UCSD-AML1 (cell line): ENCODE results near the gene CARMIL1.

Experiments
- DNase-seq: peaks from one replicate; lab custom pipeline; 2025; ENCODE audit not compliant: unreplicated experiment; lab: John Stamatoyannopoulos, UW

Gene CARMIL1

GRCh38 chr6:25465941-25466340 lies 186.8 kb downstream of the CARMIL1 start:
- no peak for DNase-seq

GRCh38 chr6:25468881-25469280 lies 189.7 kb downstream of the CARMIL1 start:
- no peak for DNase-seq

GRCh38 chr6:25469797-25470388 lies 190.7 kb downstream of the CARMIL1 start:
- DNase-seq, result no peak

GRCh38 chr6:25472306-25472705 lies 193.1 kb downstream of the CARMIL1 start:
- no peak for DNase-seq

GRCh38 chr6:25472906-25473305 lies 193.7 kb downstream of the CARMIL1 start:
- no peak for DNase-seq

- no peak for DNase-seq
Measured at GRCh38 chr6:25473447-25473846, 194.3 kb downstream of the CARMIL1 start.

- DNase-seq, result no peak
Measured at GRCh38 chr6:25476126-25476525, 197.0 kb downstream of the CARMIL1 start.

GRCh38 chr6:25477006-25477590 lies 197.9 kb downstream of the CARMIL1 start:
- no peak for DNase-seq

GRCh38 chr6:25478973-25479372 lies 199.8 kb downstream of the CARMIL1 start:
- no peak for DNase-seq

GRCh38 chr6:25481267-25481666 lies 202.1 kb downstream of the CARMIL1 start:
- DNase-seq, result no peak

GRCh38 chr6:25482996-25483395 lies 203.8 kb downstream of the CARMIL1 start:
- no peak for DNase-seq

- DNase-seq, result no peak
Measured at GRCh38 chr6:25483943-25484342, 204.8 kb downstream of the CARMIL1 start.

GRCh38 chr6:25484900-25485299 lies 205.7 kb downstream of the CARMIL1 start:
- DNase-seq, result no peak

- no peak for DNase-seq
Measured at GRCh38 chr6:25485821-25486534, 206.8 kb downstream of the CARMIL1 start.

GRCh38 chr6:25486550-25486949 lies 207.4 kb downstream of the CARMIL1 start:
- no peak for DNase-seq

- DNase-seq, result no peak
Measured at GRCh38 chr6:25487012-25487411, 207.8 kb downstream of the CARMIL1 start.

- DNase-seq, result no peak
Measured at GRCh38 chr6:25488156-25488555, 209.0 kb downstream of the CARMIL1 start.

GRCh38 chr6:25489399-25489798 lies 210.2 kb downstream of the CARMIL1 start:
- DNase-seq, result no peak

- DNase-seq, result peak; percentile 67
Measured at GRCh38 chr6:25490018-25490801, 211.0 kb downstream of the CARMIL1 start.

GRCh38 chr6:25492951-25493350 lies 213.8 kb downstream of the CARMIL1 start:
- DNase-seq, result no peak

- no peak for DNase-seq
Measured at GRCh38 chr6:25494469-25494868, 215.3 kb downstream of the CARMIL1 start.
